Lung (tissue), 12 donors: ENCODE results near the gene WDR86. TPM values are rescaled to one million over a fixed set of nuclear protein-coding genes. Genes with fewer than 3 reads are reported as not detected.

ENCODE experiments used
- ATAC-seq: fragments of 200-7000 bp; cut with Tn5 transposase; one replicate; pipeline ENCODE4 v1.9.1; 2020; ENCODE audit warnings: moderate number of reproducible peaks; ENCODE audit not compliant: insufficient read depth, low FRiP score
- DNase-seq, 3 donors: peaks; one replicate each; pipeline ENCODE4 v3.0.0-alpha.2; 2013 to 2017
- H3K27ac ChIP-seq, 2 donors: one replicate each; pipeline ENCODE4 v1.5.1; 2013; ENCODE audit warnings: mild to moderate bottlenecking in 2 of 2, moderate library complexity in 2 of 2, control low read depth in 1 of 2, inconsistent platforms in 1 of 2, low read depth in 1 of 2, low read length in 1 of 2
- H3K27me3 ChIP-seq, 3 donors: one replicate each; pipeline ENCODE4 v1.5.1; 2013; ENCODE audit warnings: low read length in 2 of 3; ENCODE audit not compliant: control insufficient read depth in 3 of 3, insufficient read depth in 3 of 3
- H3K36me3 ChIP-seq, 4 donors: one replicate each; pipeline ENCODE4 v1.5.1; 2013; ENCODE audit warnings: low read length in 4 of 4, mild to moderate bottlenecking in 1 of 4, moderate library complexity in 1 of 4; ENCODE audit not compliant: control insufficient read depth in 4 of 4, insufficient read depth in 4 of 4
- H3K4me1 ChIP-seq, 5 donors: one replicate each; pipeline ENCODE4 v1.5.1; 2013; ENCODE audit warnings: low read length in 5 of 5, mild to moderate bottlenecking in 2 of 5, moderate library complexity in 1 of 5; ENCODE audit not compliant: control insufficient read depth in 5 of 5, insufficient read depth in 5 of 5
- H3K4me3 ChIP-seq: one replicate; pipeline ENCODE4 v1.5.1; 2013; ENCODE audit warnings: mild to moderate bottlenecking, control low read depth, moderate library complexity
- H3K9ac ChIP-seq, 2 donors: one replicate each; pipeline ENCODE4 v1.5.1; 2013; ENCODE audit warnings: low read length in 2 of 2, control low read depth in 1 of 2; ENCODE audit not compliant: insufficient read depth in 1 of 2
- H3K9me3 ChIP-seq, 4 donors: one replicate each; pipeline ENCODE4 v1.5.1; 2013; ENCODE audit warnings: low read length in 3 of 4, mild to moderate bottlenecking in 1 of 4, moderate library complexity in 1 of 4; ENCODE audit not compliant: control insufficient read depth in 4 of 4, insufficient read depth in 3 of 4
- CTCF ChIP-seq: IDR thresholded peaks from 2 replicates; pipeline ENCODE4 v1.5.1; 2012; ENCODE audit warnings: mild to moderate bottlenecking; ENCODE audit errors: control extremely low read depth, extremely low read depth
- WGBS, 2 donors: extraction: QIAGEN DNeasy Blood & Tissue Kit; methylation state at CpG; one replicate each; pipeline ENCODE4 v1.1.7; 2013; 5-methylcytosine and 5-hydroxymethylcytosine counted together
- polyA plus RNA-seq, 2 donors: library from polyadenylated mRNA; stranded (reverse); fragments of 200-250 nt; gene quantifications; one replicate each; pipeline ENCODE4 v1.2.1, GENCODE V29; 2013
- total RNA-seq, 2 donors: library from RNA; depleted of rRNA in 1 of 2; stranded (reverse); fragments of >200 nt in 1 of 2; gene quantifications; one replicate each; pipeline ENCODE4 v1.2.1, GENCODE V29; 2014 to 2021
- donor health status: control.
- donor health status: control.
- donor health status: Bipolar disorder and iron deficiency.
- donor health status: healthy.
- donor health status: DM: yes; HTN: yes; CAD: no.

The WDR86 gene
- total and polyA plus RNA-seq, 4 donors = 0.81 to 19.7 (median 2.4) TPM

GRCh38 chr7:151454305-151454704, 44.5 kb upstream of the WDR86 start:
- Histone ChIP-seq H3K4me1 (peaks cover 0 to under 1% (median 0%) of the 10 kb centered on the region in 5 donors), H3K27ac (no peak overlapping the region), H3K9me3 (no peaks in the 10 kb centered on the region), H3K36me3 (no peaks in the 10 kb centered on the region), H3K4me3 (no peak overlapping the region), H3K9ac (no peak overlapping the region), H3K27me3 (peaks cover 0 to 2% (median 0%) of the 10 kb centered on the region in 3 donors)
- WGBS, 2 donors = 94 to 95% methylated on average over 14 of the region's 14 CpGs
- TF ChIP-seq CTCF = no peak
- DNase-seq (no peak), ATAC-seq (no peak)

GRCh38 chr7:151453326-151453791, 43.5 kb upstream of the WDR86 start:
- Histone ChIP-seq H3K9ac (no peak overlapping the region), H3K9me3 (no peaks in the 10 kb centered on the region), H3K4me1 (peaks cover 0 to 1% (median 0%) of the 10 kb centered on the region in 5 donors), H3K27ac (no peak overlapping the region), H3K36me3 (no peaks in the 10 kb centered on the region), H3K27me3 (peaks cover 0 to 2% (median 0%) of the 10 kb centered on the region in 3 donors), H3K4me3 (no peak overlapping the region)
- ATAC-seq = no peak
- WGBS, 2 donors = 78 to 91% methylated on average over 13 of the region's 13 CpGs
- peak in 1 of 3 donors; percentile 4 for DNase-seq
- TF ChIP-seq CTCF = no peak

GRCh38 chr7:151452680-151453325, 43.0 kb upstream of the WDR86 start:
- Histone ChIP-seq H3K27me3 (peaks cover 0 to 2% (median 0%) of the 10 kb centered on the region in 3 donors), H3K9me3 (no peaks in the 10 kb centered on the region), H3K27ac (no peak overlapping the region), H3K36me3 (no peaks in the 10 kb centered on the region), H3K9ac (no peak overlapping the region), H3K4me1 (peaks cover 0 to 6% (median 0%) of the 10 kb centered on the region in 5 donors), H3K4me3 (no peak overlapping the region)
- ATAC-seq (no peak), DNase-seq (no peak)
- TF ChIP-seq CTCF = no peak
- 85 to 91% methylated on average over 15 of the region's 15 CpGs for WGBS, 2 donors
